Colon (tissue), 2 donors: ENCODE measurements around the gene RPTOR.

Source experiments
- FAIRE-seq: peaks from 2 replicates; lab custom pipeline; 2012; peaks lifted over from hg19 to GRCh38; lab: Jason Lieb, UNC
- donor health status: control.
- donor health status: control.

RPTOR gene

DNA sequence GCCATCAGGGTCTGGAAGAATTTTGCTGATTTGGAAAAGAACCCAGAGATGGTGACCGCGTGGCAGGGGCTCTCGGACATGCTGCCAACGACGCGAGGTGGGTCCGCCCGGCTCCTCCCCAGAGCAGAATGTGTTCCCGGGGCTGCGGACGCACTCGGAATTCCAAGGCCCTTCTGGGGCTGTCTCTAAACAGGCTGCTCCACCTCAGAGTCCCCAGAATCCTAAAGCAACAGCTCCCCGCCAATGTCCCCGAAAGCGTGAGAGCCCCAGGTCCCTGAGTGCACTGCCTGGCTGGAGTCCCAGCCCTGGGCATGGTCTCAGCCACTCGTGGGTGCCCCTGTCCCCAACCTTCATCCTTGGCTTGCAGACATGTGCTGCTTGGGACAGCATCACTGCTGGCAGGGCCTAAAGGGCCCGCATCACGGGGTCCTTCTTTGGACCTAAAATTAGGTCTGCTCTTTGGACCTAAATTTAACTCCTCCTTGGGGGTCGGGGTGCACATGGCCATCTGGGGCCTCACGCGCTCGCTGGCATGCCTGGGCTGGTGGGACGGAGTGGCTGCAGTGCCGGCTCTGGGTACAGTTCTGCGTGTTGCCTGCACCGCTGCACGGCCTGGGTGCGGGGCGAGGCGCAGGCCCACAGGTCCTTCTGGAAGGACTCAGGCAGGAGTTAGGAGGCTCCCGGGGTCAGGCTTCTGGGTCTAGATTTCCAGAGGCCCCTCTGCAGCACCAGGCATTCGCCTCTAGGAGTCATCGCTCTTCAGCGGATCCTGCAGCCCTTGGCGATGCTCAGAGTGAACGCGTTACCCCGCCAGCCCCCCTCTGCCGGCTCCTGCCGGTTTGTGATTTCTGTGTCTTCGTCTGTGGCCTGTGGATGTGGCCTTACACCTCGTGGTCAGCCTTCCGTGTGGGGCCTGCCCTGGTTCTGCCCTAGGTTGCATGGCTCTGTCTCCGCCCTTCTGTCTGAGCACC is 405.1 kb downstream of the RPTOR start:
- no peak for FAIRE-seq

GRCh38 chr17:80950466-80951120 is 406.0 kb downstream of the RPTOR start:
- FAIRE-seq: no peak

DNA sequence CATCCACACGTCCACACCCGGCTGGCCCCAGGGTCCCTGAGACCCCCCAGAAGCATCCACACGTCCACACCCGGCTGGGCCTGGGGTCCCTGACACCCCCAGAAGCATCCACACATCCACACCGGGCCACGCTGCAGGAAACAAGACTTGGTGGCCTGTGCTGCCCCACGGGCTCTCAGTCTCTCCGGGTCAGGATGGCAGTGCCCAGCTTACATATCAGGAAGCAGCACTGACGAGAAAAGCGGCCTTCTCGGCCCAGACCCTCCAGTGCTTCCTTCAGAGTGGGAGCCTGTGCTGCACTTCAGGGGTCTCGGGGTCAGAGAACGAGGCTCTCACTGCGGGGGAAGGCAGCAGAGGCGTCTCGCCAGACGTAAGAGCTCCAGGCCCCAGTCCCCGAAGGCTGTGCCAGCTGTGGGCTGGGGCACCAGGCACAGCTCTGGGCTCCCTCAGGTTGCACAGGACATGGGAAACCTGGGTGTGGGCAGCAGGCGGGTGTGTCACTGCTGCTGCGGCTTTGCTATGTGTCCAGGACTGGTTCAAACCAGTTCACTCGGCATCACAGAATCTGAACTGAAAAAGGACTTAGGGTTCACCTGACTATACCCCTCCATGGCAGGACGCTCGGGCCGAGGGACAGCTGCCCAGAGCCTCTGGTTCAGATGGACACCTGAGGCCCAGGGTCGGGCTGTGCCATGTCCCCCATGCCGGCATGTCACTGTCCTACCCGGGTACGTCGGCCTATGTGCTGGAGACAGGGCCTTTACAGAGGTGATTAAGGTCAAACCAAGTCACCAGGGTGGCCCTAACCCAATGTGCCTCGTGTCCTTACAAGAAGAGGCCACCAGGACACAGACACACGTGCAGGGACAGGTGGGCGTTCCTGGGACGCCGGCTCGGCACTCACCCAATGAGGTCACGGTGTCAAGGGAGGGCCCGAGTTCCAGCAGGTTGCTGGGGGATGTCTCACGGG is 406.8 kb downstream of the RPTOR start:
- no peak for FAIRE-seq

DNA sequence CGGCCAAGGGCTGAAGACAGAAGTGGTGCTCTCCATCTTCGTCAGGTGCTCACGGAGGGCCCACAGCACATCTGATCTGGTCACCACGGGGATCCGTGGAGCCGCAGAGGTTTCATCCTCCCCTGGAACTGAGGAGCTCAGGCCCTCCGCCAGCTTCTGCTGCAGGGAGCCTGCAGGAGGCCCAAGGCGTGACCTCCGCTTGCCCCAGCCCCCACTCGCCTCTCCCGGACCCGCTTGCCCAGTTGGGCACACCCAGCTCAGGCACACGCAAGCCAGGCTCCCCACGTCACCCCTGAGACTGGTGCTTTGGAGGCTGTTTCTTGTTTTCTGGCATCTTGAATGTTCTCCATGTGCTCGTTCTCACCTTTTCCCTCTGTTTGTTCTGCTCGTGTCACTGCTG is 407.7 kb downstream of the RPTOR start:
- FAIRE-seq: no peak

- no peak for FAIRE-seq
Measured at GRCh38 chr17:80953471-80954315, 409.1 kb downstream of the RPTOR start.

DNA sequence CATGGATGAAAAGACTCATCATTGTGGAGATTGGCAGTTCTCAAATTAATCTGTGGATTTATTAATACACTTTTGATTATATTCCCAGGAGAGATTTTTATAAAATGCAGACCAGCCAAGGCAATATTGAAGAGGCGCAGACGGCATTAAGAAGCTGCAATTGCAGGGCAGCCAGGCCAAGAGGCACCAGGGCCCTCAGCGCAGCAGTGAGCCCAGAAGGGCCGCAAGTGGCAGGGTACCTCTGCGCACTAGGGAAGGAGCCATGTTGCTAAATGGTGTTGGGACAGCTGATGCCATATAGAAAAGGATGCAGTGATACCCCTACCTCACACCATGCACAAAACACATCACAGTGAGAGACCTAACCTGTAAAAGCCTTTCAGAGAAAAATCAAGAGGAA is 410.4 kb downstream of the RPTOR start:
- FAIRE-seq: no peak

GRCh38 chr17:80955671-80956280 is 411.1 kb downstream of the RPTOR start:
- no peak for FAIRE-seq

- no peak for FAIRE-seq
Measured at GRCh38 chr17:80956321-80957190, 411.9 kb downstream of the RPTOR start.

DNA sequence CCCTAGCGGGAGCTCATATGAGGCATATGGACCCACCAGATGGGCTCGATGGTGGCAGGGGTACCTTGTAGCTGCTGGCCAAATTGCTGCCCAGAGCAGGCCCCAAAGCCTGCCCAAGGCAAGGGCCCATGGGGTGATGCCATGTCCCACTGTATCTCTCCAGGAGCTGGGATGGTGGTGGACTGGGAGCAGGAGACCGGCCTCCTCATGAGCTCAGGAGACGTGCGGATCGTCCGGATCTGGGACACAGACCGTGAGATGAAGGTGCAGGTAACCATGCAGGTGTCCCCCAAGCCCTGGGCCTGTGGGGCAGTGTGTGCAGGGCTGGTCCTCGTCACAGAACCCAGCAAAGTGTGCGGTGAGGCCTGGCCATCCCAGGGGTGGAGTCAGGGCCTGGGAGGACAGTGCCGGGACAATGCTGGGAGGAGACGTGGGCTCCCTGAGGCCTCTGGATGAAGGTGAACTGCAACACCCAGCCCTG is 412.9 kb downstream of the RPTOR start:
- FAIRE-seq: no peak

DNA sequence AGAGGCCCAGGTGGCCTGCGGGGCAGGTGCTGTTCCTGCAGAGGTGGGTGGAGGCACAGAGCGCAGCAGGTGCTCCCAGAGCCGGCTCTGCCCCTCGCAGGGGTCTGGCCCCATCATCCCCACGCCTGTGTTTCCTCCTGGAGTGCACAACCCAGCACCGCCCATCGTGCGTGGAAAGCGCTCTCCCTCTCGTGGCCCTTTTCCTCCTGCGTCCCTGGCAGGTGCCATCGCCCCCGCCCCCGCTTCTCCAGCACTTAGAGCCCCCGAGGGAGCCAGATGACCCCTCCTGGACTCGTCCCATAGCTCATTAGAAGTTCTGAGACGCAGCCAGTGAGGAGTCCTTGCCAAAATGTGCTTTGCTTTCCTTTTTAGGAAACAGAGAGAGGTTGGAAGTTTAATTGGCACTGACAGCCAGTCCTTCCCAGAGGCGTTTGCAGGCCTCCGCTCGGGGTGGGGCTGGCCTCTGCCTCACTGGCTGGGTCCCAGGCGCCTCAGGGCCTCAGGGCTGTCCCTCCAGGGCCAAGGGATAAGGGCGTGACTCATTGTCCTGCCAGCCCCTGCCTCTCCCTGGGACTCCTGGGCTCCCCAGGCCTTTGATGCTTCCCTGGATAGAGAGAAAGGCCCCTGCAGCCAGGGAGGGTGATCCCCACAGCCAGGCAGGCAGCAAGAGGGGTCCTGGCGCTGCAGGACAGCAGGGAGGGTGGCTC is 414.8 kb downstream of the RPTOR start:
- no peak for FAIRE-seq

DNA sequence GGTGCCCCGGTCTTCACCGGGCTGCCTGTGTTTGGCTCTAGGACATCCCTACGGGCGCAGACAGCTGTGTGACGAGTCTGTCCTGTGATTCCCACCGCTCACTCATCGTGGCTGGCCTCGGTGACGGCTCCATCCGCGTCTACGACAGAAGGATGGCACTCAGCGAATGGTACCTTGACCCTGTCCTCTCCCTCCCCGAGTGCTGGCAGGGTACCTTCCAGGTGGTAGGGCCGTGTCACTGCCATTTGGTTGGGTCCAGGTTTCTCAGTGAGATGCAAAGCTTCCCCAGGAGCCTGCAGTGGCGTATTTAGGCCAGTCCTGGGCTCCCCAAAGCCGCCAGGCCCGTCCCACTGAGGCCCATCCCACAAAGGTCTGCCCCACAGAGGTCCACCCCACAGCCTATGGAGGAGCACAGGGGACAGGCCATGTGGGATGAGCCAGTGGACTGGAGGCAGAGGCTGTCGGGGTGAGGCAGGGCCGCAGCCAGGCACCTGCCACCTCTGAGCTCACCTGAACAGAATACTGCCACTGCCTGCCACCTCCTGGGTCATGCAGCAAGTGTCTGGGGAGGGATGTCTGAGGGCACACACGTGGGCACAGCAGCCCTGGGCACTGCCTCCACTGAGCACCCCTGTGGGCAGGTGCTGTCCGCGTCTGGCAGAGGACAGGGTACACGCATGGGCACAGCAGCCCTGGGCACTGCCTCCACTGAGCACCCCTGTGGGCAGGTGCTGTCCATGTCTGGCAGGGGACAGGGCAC is 415.6 kb downstream of the RPTOR start:
- no peak for FAIRE-seq

DNA sequence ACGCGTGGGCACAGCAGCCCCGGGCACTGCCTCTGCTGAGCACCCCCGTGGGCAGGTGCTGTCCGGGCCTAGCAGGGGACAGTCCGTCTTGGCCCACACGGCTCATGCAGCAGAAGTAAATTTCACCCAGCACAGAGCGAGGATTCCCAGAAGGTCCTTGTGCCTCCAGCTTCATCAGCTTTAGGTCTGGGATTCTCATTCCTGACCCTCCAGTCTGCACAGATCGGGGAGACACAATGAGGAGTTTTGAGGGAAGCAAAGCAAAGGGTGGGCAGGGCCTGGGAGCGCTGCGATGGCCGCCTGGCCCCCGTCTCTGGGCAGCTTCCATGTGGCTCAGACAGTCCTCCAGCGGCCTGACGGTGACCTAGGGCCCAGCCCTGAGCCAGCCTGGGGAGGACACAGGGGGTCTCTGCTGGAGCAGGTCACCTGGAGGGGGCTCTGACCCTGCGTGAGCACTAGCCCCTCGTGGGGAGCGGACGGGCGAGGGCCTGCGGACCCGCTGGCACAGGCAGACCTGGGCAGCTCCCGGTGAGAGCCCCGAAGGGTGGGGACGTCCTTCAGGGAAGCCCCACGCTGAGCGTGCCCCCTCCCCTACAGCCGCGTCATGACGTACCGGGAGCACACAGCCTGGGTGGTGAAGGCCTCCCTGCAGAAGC is 416.3 kb downstream of the RPTOR start:
- FAIRE-seq: no peak

GRCh38 chr17:80961541-80962330 is 417.1 kb downstream of the RPTOR start:
- no peak for FAIRE-seq

GRCh38 chr17:80962356-80963329 is 418.0 kb downstream of the RPTOR start:
- FAIRE-seq: no peak

DNA sequence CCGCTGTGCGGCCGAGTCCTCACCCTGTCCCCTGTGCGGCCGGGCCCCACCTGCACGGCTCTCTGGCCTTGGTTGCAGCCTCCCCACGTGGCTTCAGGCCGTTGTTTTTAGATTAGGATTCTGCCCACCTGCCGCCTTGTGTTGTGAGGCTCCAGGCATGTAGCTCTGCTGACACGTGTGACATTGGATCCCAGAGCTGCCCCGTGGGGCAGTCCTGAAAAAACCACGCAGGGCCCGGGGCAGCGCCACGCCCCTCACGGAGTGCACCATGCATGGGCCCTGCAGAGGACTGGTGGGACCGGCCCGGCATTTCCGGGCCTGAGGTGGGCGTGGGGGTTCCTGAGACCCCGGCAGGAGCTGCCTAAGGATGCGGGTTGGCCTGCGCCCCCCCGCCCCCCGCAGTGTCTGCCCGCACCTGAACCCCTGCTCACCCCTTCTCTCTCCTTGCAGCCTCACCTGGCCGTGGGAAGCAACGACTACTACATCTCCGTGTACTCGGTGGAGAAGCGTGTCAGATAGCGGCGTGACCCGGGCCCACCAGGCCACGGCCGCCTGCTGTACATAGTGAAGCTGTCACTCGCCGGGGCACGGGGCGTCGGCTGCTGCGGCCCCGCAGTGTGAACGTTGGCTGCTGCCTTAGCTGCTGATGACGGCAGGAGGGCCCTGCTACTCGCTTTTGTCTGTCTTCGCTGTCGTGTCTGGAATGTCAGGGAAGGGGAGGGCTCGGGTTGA is 419.3 kb downstream of the RPTOR start:
- FAIRE-seq: no peak
